GM23338 (cell line): Measurements from ENCODE around the gene MPZL1. TPM values are rescaled to one million over a fixed set of nuclear protein-coding genes. Genes with fewer than 3 reads are reported as not detected.

Experiments
- ATAC-seq: fragments of 200-7000 bp; cut with Tn5 transposase; 3 replicates; pipeline ENCODE4 v1.9.1; 2020
- DNase-seq: peaks from one replicate; pipeline ENCODE4 v3.0.0-alpha.2; 2015; ENCODE audit warnings: low spot score
- H2AFZ ChIP-seq: fragments of 200-600 bp; sonication (generic); 2 replicates; pipeline ENCODE4 v1.8.0; 2016; ENCODE audit warnings: antibody characterized with exemption, mild to moderate bottlenecking, moderate library complexity
- H3F3A ChIP-seq: fragments of 200-600 bp; sonication (generic); replicated peaks from 2 replicates; pipeline ENCODE4 v1.8.0; 2017; ENCODE audit warnings: antibody characterized with exemption, mixed run types, low read depth
- H3K27ac ChIP-seq: fragments of 200-600 bp; sonication (generic); 2 replicates; pipeline ENCODE4 v1.6.1; 2016; ENCODE audit warnings: low read depth
- H3K27me3 ChIP-seq: fragments of 200-600 bp; sonication (generic); 2 replicates; pipeline ENCODE4 v1.8.0; 2016; ENCODE audit warnings: mild to moderate bottlenecking, mixed run types, moderate library complexity; ENCODE audit not compliant: insufficient read depth
- H3K36me3 ChIP-seq: fragments of 200-600 bp; sonication (generic); 2 replicates; pipeline ENCODE4 v1.8.0; 2016; ENCODE audit warnings: mild to moderate bottlenecking; ENCODE audit not compliant: insufficient read depth
- H3K4me1 ChIP-seq: fragments of 200-600 bp; sonication (generic); 2 replicates; pipeline ENCODE4 v1.8.0; 2016; ENCODE audit warnings: mild to moderate bottlenecking, moderate library complexity; ENCODE audit not compliant: insufficient read depth
- H3K4me2 ChIP-seq: fragments of 200-600 bp; sonication (generic); 2 replicates; pipeline ENCODE4 v1.7.1; 2017; ENCODE audit warnings: mixed run types
- H3K4me3 ChIP-seq: fragments of 200-600 bp; sonication (generic); 2 replicates; pipeline ENCODE4 v1.6.1; 2016; ENCODE audit warnings: mixed run types
- H3K79me2 ChIP-seq: fragments of 200-600 bp; sonication (generic); replicated peaks from 2 replicates; pipeline ENCODE4 v1.8.0; 2017; ENCODE audit warnings: mild to moderate bottlenecking; ENCODE audit not compliant: insufficient read depth
- H3K9me2 ChIP-seq: fragments of 200-600 bp; sonication (generic); 2 replicates; pipeline ENCODE4 v1.8.0; 2017; ENCODE audit not compliant: insufficient read depth
- H4K20me1 ChIP-seq: fragments of 200-600 bp; sonication (generic); replicated peaks from 2 replicates; pipeline ENCODE4 v1.8.0; 2017; ENCODE audit warnings: mild to moderate bottlenecking; ENCODE audit not compliant: insufficient read depth
- H3K27ac Mint-ChIP-seq: 2 replicates; pipeline ENCODE4 v1.8.0; 2020; ENCODE audit warnings: inconsistent platforms, mild to moderate bottlenecking, moderate library complexity, mixed read lengths
- H3K27me3 Mint-ChIP-seq: 3 replicates; pipeline ENCODE4 v1.8.0; 2022; ENCODE audit warnings: low read depth, mild to moderate bottlenecking, moderate library complexity, mixed read lengths, inconsistent platforms; ENCODE audit not compliant: insufficient read depth, poor library complexity
- H3K36me3 Mint-ChIP-seq: 3 replicates; pipeline ENCODE4 v1.8.0; 2021; ENCODE audit warnings: low read depth, mild to moderate bottlenecking, inconsistent platforms, moderate library complexity, mixed read lengths
- H3K4me1 Mint-ChIP-seq: 3 replicates; pipeline ENCODE4 v1.8.0; 2020; ENCODE audit warnings: mild to moderate bottlenecking, inconsistent platforms, mixed read lengths
- H3K4me3 Mint-ChIP-seq: 3 replicates; pipeline ENCODE4 v1.8.0; 2021; ENCODE audit warnings: moderate library complexity, mild to moderate bottlenecking, inconsistent platforms, mixed read lengths
- H3K9me3 Mint-ChIP-seq: 3 replicates; pipeline ENCODE4 v1.8.0; 2020; ENCODE audit warnings: moderate library complexity, mild to moderate bottlenecking, inconsistent platforms, mixed read lengths
- EZH2phosphoT487 ChIP-seq: fragments of 200-600 bp; sonication (generic); IDR thresholded peaks from one replicate; pipeline ENCODE4 v1.8.1; 2018; ENCODE audit warnings: antibody characterized with exemption; ENCODE audit not compliant: unreplicated experiment
- JUNB ChIP-seq: IDR thresholded peaks from one replicate; pipeline ENCODE4 v1.6.1; 2016; ENCODE audit warnings: antibody characterized with exemption; ENCODE audit not compliant: unreplicated experiment
- NANOG ChIP-seq: IDR thresholded peaks from 2 replicates; pipeline ENCODE4 v1.6.1; 2016; ENCODE audit warnings: antibody characterized with exemption, borderline replicate concordance
- POLR2AphosphoS5 ChIP-seq: IDR thresholded peaks from 2 replicates; pipeline ENCODE4 v1.6.1; 2016; ENCODE audit warnings: antibody characterized with exemption, low read depth
- STAT1 ChIP-seq: IDR thresholded peaks from one replicate; pipeline ENCODE4 v1.6.1; 2016; ENCODE audit warnings: antibody characterized with exemption; ENCODE audit not compliant: unreplicated experiment
- ZNF114 ChIP-seq: fragments of 250-450 bp; sonication (Bioruptor Pico); IDR thresholded peaks from 2 replicates; pipeline ENCODE4 v1.5.0; 2020; ENCODE audit warnings: mild to moderate bottlenecking, moderate library complexity
- ZNF331 ChIP-seq: fragments of 250-450 bp; sonication (Bioruptor Pico); IDR thresholded peaks from 2 replicates; pipeline ENCODE4 v1.5.0; 2020; ENCODE audit warnings: low read depth, mild to moderate bottlenecking, moderate library complexity
- polyA plus RNA-seq: library from polyadenylated mRNA; unstranded; fragments of >200 nt; fragmentation: Nextera tagmentation; extraction: Ambion mirVana; gene quantifications from 2 replicates; pipeline ENCODE4 v1.2.1, GENCODE V29; 2016
- total RNA-seq: library from RNA; depleted of rRNA; stranded (reverse); fragments of >200 nt; shearing (Covaris generic); gene quantifications from 2 replicates; pipeline ENCODE4 v1.2.3, GENCODE V29; 2014
- TF ChIP-seq, protein P1 (sequence below), 2 experiments: fragments of 200-600 bp in 1 of 2; sonication (generic) in 1 of 2; conservative IDR thresholded peaks; 2 replicates each; pipeline versions ENCODE4 v1.5.1 to v1.6.1; 2016 to 2017; ENCODE audit warnings: antibody characterized with exemption in 2 of 2, low read depth in 2 of 2, mild to moderate bottlenecking in 2 of 2, moderate library complexity in 1 of 2
- TF ChIP-seq, protein P2 (sequence below): fragments of 250-450 bp; sonication (Bioruptor Pico); IDR thresholded peaks from 2 replicates; pipeline ENCODE4 v1.5.0; 2020; ENCODE audit warnings: mild to moderate bottlenecking, moderate library complexity
- TF ChIP-seq, protein P3 (sequence below): IDR thresholded peaks from one replicate; pipeline ENCODE4 v1.6.1; 2018; ENCODE audit warnings: antibody characterized with exemption; ENCODE audit not compliant: unreplicated experiment

Gene MPZL1
- total and polyA plus RNA-seq, 2 experiments from 2014 or later = 35.1 to 85.1 TPM

DNA sequence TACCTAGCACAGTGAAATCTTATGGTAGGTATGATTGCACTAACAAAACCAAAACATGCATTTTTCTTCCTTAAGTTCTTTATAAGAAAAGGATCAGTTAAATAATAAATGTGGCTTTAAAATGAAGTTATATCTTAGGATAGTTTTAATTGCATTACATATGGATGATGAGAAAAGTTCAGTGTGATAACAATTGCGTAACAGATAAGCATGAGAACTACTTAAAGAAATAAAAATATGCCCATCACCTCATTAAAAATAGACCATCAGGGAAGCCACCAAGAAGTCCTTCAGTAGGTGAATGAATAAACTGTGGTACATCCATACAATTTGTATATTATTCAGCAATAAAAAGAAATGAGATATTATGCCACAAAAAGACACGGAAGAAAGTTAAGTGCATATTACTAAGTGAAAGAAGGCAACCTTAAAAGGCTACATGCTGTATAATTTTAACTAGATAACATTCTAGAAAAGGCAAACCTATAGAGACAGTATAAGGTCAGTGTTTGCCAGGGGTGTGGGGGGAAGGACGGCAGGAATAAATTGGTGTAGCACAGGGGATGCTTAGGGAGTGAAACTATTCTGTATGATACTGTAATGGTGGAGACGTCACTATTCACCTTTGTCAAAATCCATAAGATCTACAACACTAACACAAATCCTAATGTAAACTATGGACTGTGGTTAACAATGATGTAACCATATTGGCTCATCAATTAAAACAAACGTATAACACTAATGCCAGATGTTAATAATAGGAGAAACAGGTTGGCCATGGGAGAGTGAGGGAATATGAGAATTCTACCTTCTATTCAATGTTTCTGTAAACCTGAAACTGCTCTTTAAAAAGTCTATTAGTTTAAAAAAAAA is 42.9 kb downstream of the MPZL1 start (continued):
- TF ChIP-seq, protein P1, sequence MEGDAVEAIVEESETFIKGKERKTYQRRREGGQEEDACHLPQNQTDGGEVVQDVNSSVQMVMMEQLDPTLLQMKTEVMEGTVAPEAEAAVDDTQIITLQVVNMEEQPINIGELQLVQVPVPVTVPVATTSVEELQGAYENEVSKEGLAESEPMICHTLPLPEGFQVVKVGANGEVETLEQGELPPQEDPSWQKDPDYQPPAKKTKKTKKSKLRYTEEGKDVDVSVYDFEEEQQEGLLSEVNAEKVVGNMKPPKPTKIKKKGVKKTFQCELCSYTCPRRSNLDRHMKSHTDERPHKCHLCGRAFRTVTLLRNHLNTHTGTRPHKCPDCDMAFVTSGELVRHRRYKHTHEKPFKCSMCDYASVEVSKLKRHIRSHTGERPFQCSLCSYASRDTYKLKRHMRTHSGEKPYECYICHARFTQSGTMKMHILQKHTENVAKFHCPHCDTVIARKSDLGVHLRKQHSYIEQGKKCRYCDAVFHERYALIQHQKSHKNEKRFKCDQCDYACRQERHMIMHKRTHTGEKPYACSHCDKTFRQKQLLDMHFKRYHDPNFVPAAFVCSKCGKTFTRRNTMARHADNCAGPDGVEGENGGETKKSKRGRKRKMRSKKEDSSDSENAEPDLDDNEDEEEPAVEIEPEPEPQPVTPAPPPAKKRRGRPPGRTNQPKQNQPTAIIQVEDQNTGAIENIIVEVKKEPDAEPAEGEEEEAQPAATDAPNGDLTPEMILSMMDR (conservative IDR thresholded peaks at IDR 0.05; ENCODE audit: low read depth in 2 of 2) = no peak
- no peak for TF ChIP-seq NANOG
- TF ChIP-seq POLR2AphosphoS5 = no peak
- TF ChIP-seq, protein P2, sequence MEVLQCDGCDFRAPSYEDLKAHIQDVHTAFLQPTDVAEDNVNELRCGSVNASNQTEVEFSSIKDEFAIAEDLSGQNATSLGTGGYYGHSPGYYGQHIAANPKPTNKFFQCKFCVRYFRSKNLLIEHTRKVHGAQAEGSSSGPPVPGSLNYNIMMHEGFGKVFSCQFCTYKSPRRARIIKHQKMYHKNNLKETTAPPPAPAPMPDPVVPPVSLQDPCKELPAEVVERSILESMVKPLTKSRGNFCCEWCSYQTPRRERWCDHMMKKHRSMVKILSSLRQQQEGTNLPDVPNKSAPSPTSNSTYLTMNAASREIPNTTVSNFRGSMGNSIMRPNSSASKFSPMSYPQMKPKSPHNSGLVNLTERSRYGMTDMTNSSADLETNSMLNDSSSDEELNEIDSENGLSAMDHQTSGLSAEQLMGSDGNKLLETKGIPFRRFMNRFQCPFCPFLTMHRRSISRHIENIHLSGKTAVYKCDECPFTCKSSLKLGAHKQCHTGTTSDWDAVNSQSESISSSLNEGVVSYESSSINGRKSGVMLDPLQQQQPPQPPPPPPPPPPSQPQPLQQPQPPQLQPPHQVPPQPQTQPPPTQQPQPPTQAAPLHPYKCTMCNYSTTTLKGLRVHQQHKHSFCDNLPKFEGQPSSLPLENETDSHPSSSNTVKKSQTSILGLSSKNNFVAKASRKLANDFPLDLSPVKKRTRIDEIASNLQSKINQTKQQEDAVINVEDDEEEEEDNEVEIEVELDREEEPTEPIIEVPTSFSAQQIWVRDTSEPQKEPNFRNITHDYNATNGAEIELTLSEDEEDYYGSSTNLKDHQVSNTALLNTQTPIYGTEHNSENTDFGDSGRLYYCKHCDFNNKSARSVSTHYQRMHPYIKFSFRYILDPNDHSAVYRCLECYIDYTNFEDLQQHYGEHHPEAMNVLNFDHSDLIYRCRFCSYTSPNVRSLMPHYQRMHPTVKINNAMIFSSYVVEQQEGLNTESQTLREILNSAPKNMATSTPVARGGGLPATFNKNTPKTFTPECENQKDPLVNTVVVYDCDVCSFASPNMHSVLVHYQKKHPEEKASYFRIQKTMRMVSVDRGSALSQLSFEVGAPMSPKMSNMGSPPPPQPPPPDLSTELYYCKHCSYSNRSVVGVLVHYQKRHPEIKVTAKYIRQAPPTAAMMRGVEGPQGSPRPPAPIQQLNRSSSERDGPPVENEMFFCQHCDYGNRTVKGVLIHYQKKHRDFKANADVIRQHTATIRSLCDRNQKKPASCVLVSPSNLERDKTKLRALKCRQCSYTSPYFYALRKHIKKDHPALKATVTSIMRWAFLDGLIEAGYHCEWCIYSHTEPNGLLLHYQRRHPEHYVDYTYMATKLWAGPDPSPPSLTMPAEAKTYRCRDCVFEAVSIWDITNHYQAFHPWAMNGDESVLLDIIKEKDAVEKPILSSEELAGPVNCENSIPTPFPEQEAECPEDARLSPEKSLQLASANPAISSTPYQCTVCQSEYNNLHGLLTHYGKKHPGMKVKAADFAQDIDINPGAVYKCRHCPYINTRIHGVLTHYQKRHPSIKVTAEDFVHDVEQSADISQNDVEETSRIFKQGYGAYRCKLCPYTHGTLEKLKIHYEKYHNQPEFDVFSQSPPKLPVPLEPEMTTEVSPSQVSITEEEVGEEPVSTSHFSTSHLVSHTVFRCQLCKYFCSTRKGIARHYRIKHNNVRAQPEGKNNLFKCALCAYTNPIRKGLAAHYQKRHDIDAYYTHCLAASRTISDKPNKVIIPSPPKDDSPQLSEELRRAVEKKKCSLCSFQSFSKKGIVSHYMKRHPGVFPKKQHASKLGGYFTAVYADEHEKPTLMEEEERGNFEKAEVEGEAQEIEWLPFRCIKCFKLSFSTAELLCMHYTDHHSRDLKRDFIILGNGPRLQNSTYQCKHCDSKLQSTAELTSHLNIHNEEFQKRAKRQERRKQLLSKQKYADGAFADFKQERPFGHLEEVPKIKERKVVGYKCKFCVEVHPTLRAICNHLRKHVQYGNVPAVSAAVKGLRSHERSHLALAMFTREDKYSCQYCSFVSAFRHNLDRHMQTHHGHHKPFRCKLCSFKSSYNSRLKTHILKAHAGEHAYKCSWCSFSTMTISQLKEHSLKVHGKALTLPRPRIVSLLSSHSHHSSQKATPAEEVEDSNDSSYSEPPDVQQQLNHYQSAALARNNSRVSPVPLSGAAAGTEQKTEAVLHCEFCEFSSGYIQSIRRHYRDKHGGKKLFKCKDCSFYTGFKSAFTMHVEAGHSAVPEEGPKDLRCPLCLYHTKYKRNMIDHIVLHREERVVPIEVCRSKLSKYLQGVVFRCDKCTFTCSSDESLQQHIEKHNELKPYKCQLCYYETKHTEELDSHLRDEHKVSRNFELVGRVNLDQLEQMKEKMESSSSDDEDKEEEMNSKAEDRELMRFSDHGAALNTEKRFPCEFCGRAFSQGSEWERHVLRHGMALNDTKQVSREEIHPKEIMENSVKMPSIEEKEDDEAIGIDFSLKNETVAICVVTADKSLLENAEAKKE = no peak
- no peak for TF ChIP-seq STAT1

DNA sequence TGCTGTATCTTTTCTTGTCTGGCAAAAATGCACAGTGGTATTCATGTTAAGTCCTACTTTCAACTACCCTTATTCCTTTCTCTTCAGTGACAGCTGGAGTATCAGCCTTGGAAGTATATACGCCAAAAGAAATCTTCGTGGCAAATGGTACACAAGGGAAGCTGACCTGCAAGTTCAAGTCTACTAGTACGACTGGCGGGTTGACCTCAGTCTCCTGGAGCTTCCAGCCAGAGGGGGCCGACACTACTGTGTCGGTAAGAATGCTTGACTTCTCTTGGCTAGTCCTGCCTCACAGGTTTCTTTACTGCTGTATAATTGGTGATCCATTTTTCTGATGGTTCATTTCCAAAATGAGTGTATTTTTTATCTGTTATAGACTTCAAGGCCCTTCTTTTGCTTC is 43.7 kb downstream of the MPZL1 start:
- peaks cover 33% of the 10 kb centered on the region for H3K36me3 Mint-ChIP-seq
- H3K36me3 ChIP-seq = peaks cover 15% of the 10 kb centered on the region
- peaks cover 40% of the 10 kb centered on the region for H3K79me2 ChIP-seq
- H3K4me1 Mint-ChIP-seq = peaks cover 20% of the 10 kb centered on the region
- H3K4me3 Mint-ChIP-seq = no peak overlapping the region
- peaks cover 17% of the 10 kb centered on the region for H3K27me3 Mint-ChIP-seq
- no peak overlapping the region for H3K27ac ChIP-seq
- ATAC-seq (no peak), DNase-seq (no peak)
- 0 out of 2 replicates have a peak, but pooled peaks cover 4% of the 10 kb centered on the region for H3F3A ChIP-seq
- no peak overlapping the region for H3K27ac Mint-ChIP-seq
- H3K4me3 ChIP-seq = no peak overlapping the region
- H3K4me2 ChIP-seq = no peak overlapping the region
- H3K9me3 Mint-ChIP-seq = no peaks in the 10 kb centered on the region
- H2AFZ ChIP-seq = no peak overlapping the region
- H3K4me1 ChIP-seq = 0 out of 2 replicates have a peak, but pooled peaks cover 3% of the 10 kb centered on the region
- no peaks in the 10 kb centered on the region for H3K9me2 ChIP-seq
- H3K27me3 ChIP-seq = peaks cover 21% of the 10 kb centered on the region
- H4K20me1 ChIP-seq = peaks cover 59% of the 10 kb centered on the region
- TF ChIP-seq EZH2phosphoT487 (no peak), POLR2AphosphoS5 (no peak), JUNB (no peak), NANOG (no peak), ZNF114 (CRISPR knock-in tag) (no peak), ZNF331 (CRISPR knock-in tag) (no peak)
- TF ChIP-seq, protein P3, sequence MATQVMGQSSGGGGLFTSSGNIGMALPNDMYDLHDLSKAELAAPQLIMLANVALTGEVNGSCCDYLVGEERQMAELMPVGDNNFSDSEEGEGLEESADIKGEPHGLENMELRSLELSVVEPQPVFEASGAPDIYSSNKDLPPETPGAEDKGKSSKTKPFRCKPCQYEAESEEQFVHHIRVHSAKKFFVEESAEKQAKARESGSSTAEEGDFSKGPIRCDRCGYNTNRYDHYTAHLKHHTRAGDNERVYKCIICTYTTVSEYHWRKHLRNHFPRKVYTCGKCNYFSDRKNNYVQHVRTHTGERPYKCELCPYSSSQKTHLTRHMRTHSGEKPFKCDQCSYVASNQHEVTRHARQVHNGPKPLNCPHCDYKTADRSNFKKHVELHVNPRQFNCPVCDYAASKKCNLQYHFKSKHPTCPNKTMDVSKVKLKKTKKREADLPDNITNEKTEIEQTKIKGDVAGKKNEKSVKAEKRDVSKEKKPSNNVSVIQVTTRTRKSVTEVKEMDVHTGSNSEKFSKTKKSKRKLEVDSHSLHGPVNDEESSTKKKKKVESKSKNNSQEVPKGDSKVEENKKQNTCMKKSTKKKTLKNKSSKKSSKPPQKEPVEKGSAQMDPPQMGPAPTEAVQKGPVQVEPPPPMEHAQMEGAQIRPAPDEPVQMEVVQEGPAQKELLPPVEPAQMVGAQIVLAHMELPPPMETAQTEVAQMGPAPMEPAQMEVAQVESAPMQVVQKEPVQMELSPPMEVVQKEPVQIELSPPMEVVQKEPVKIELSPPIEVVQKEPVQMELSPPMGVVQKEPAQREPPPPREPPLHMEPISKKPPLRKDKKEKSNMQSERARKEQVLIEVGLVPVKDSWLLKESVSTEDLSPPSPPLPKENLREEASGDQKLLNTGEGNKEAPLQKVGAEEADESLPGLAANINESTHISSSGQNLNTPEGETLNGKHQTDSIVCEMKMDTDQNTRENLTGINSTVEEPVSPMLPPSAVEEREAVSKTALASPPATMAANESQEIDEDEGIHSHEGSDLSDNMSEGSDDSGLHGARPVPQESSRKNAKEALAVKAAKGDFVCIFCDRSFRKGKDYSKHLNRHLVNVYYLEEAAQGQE = no peak
